ENCODE results near the gene PDCL2.
"Not testable (repeated sequence)": the region's sequence is repeated elsewhere in the genome, so short reads cannot be mapped to it uniquely, and the experiment has no call there.

PDCL2 gene

DNA sequence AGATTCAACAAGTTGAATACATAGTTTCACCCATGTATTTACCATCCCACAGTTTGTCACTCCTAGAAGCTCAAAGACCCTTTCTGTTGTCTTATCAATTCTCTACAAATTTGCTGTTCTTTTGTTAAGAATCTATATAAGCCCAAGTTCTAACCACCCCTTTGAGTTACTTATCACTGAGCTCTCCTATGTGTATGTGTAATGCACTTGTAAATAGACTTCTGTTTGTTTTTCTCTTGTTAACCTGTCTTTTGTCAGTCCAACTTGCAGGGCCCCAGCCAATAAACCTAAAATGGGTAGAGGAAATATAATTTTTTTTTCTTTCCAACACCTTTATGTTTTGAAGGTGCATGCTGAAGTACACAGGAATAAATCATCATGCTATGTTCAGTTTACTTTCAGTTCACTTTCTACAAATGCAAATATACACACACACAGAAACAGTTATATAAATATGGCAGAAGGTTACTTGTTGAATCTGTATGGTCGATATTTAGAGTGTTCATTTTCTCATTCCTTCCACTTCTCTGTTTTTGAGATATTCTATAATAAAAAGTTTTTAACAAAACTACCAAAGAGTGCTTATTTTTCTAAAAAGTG lies 23.0 kb downstream of the PDCL2 start:
- TF ChIP-seq POLR2A (IDR thresholded peaks at IDR 0.05; ENCODE audit: extremely low read depth, insufficient read length) (no peak), MYC (IDR thresholded peaks at IDR 0.05; ENCODE audit: low read depth, low read length) (no peak), MAX (IDR thresholded peaks at IDR 0.05; ENCODE audit: low read depth, low read length) (no peak), CTCF (IDR thresholded peaks at IDR 0.05; ENCODE audit: low read depth, low read length) (no peak)
- DNase-seq (ENCODE audit: low read depth), result no peak
- H3K4me3 ChIP-seq (ENCODE audit: low read depth, low read length), result no peak overlapping the region

GRCh38 chr4:55561889-55562288 lies 30.2 kb downstream of the PDCL2 start:
- TF ChIP-seq MYC (IDR thresholded peaks at IDR 0.05; ENCODE audit: low read depth, low read length) (no peak), CTCF (IDR thresholded peaks at IDR 0.05; ENCODE audit: low read depth, low read length) (no peak), POLR2A (IDR thresholded peaks at IDR 0.05; ENCODE audit: extremely low read depth, insufficient read length) (no peak), MAX (IDR thresholded peaks at IDR 0.05; ENCODE audit: low read depth, low read length) (no peak)
- no peak overlapping the region for H3K4me3 ChIP-seq (ENCODE audit: low read depth, low read length)
- peak; percentile 15 for DNase-seq (ENCODE audit: low read depth)

DNA sequence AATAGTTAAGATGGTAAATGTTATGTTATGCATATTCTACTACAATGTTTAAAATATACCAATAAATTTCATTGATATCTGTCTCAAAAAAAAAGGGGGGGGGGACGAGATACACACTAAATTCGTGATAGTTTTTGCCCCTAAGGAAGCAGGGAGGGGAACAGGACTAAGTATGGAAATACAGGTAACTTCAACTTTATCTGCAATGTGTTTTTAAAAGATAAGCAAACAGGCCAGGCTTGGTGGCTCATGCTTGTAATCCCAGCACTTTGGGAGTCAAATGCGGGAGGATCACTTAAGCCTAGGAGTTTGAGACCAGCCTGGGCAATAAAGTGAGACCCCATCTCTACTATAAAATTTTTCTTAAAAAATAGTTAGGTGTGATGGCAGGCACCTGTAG lies 31.9 kb downstream of the PDCL2 start:
- DNase-seq (ENCODE audit: low read depth), result no peak
- TF ChIP-seq POLR2A (IDR thresholded peaks at IDR 0.05; ENCODE audit: extremely low read depth, insufficient read length) (no peak), MAX (IDR thresholded peaks at IDR 0.05; ENCODE audit: low read depth, low read length) (no peak), MYC (IDR thresholded peaks at IDR 0.05; ENCODE audit: low read depth, low read length) (no peak), CTCF (IDR thresholded peaks at IDR 0.05; ENCODE audit: low read depth, low read length) (no peak)
- H3K4me3 ChIP-seq (ENCODE audit: low read depth, low read length), result no peak overlapping the region

DNA sequence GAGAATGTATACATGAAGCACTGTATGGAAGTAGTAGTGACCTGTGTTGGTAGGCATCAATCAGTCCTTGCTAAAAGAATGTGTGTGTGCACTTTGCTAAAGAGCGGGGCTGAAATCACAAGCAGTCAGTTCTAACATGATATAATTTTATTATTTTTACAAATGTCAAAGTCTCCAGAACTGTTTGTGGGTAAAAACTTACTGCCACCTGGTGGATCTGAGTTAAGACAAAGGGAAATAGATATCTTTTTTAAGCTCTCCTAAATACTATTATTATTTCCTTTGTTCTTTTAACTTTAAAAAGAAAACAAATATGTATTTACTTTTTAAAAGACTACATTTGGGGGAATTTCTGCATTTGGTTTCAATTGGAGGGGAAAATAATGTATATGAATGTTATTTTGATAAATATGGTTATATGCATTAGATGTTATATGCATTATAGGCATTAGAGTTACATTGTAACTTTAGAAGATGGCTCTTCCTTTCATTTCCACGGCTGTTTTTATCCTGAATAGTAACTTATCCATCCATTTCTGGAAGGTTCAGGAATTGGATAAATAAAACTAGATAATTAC lies 37.5 kb downstream of the PDCL2 start:
- peak; percentile 39 for DNase-seq (ENCODE audit: low read depth)
- TF ChIP-seq POLR2A (IDR thresholded peaks at IDR 0.05; ENCODE audit: extremely low read depth, insufficient read length) (no peak), CTCF (IDR thresholded peaks at IDR 0.05; ENCODE audit: low read depth, low read length) (peak; percentile 10)
- H3K4me3 ChIP-seq (ENCODE audit: low read depth, low read length), result no peak overlapping the region

DNA sequence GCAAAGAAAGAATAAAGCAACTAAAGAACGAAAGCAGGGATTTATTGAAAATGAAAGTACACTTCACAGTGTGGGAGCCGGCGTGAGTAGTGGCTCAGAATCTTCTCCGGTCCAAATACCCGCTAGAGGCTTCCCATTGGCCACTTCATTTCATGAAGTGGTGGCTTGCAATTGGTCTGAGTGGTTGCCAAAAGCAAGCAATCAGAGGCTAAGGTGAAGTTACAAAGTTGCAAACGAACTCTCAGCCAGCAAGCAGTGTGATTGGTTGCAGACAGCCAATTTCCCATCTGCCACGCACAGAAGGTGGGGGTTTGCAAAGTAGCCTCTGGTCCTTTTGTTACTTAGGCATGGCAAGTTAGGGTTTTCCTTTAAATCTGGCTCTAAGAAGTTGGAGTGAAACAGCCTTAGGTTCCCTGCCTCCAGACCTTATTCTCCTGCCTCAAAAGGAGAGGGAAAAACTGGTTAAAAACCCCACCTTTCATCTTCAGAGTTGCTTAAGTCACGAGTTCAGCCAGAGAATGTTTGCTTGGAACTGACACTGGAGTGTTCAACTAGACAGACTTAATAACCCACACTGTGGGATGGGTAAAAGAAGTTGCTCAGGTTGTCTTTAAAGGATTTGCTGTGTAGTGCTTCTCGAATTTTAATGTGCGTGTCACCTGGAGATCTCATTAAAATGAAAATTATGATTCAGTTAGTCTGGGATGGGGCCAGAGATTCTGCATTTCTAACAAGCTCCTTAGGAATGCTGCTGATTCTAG lies 38.4 kb downstream of the PDCL2 start:
- H3K4me3 ChIP-seq (ENCODE audit: low read depth, low read length), result no peak overlapping the region
- no peak for DNase-seq (ENCODE audit: low read depth)
- no peak for TF ChIP-seq POLR2A (IDR thresholded peaks at IDR 0.05; ENCODE audit: extremely low read depth, insufficient read length)
- TF ChIP-seq CTCF (IDR thresholded peaks at IDR 0.05; ENCODE audit: low read depth, low read length), result no peak
- TF ChIP-seq MYC (IDR thresholded peaks at IDR 0.05; ENCODE audit: low read depth, low read length), result no peak
- TF ChIP-seq MAX (IDR thresholded peaks at IDR 0.05; ENCODE audit: low read depth, low read length), result no peak

DNA sequence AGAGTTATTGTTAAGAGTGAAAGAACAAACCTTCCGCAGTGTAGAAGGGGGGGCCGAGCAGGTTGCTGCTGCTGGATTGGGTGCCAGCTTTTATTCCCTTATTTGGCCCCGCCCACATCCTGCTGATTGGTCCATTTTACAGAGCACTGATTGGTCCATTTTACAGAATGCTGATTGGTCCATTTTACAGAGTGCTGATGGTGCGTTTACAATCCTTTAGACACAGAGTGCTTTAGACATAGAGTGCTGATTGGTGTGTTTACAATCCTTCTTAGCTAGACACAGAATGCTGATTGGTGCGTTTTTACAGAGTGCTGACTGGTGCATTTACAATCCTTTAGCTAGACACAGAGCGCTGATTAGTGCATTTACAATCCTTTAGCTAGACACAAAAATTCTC lies 40.1 kb downstream of the PDCL2 start:
- DNase-seq (ENCODE audit: low read depth); H3K4me3 ChIP-seq (ENCODE audit: low read depth, low read length): not testable (repeated sequence)

Measured in NB4 (cell line).